Stomach (tissue), 4 donors: Measurements from ENCODE around the gene FHAD1.
"Not testable (repeated sequence)": the region's sequence is repeated elsewhere in the genome, so short reads cannot be mapped to it uniquely, and the experiment has no call there.

Experiments
- CTCF ChIP-seq, 7 experiments: fragments of 450-650 bp in 4 of 7; fragments of 200-600 bp in 3 of 7; sonication (generic) in 3 of 7; IDR thresholded peaks; one replicate each; pipeline ENCODE4 v1.5.1; 2016 to 2019; ENCODE audit warnings: antibody characterized with exemption in 7 of 7, control low read depth in 2 of 7, mild to moderate bottlenecking in 1 of 7
- POLR2A ChIP-seq, 4 donors: fragments of 450-650 bp; IDR thresholded peaks; one replicate each; pipeline ENCODE4 v1.6.1; 2016; ENCODE audit warnings: antibody characterized with exemption in 4 of 4, control low read depth in 2 of 4, mild to moderate bottlenecking in 1 of 4, moderate library complexity in 1 of 4
- POLR2AphosphoS5 ChIP-seq, 3 donors: sonication (generic); formaldehyde crosslinking; IDR thresholded peaks; one replicate each; pipeline ENCODE4 v1.6.1; 2016; ENCODE audit warnings: antibody characterized with exemption in 3 of 3

- not testable (repeated sequence) for TF ChIP-seq CTCF, POLR2A, POLR2AphosphoS5 (IDR thresholded peaks at IDR 0.05)
Measured at GRCh38 chr1:15434739-15435138, 187.7 kb downstream of the FHAD1 start.
